Measurements from ENCODE around the gene LENG9. TPM values are rescaled to one million over a fixed set of nuclear protein-coding genes. Genes with fewer than 3 reads are reported as not detected.

The LENG9 gene
- total and polyA plus RNA-seq, 3 experiments from 2014 or later: 0.23 to 4.4 (median 3.8) TPM

GRCh38 chr19:54425382-54425723 is 38.2 kb downstream of the LENG9 start:
- Mint-ChIP-seq H3K27me3 (peaks cover 37 to 41% of the 10 kb centered on the region in 2 donors), H3K9me3 (no peaks in the 10 kb centered on the region), H3K4me3 (no peak overlapping the region), H3K36me3 (no peaks in the 10 kb centered on the region), H3K27ac (no peak overlapping the region), H3K4me1 (no peaks in the 10 kb centered on the region)
- Histone ChIP-seq H3K27me3 (ENCODE audit: insufficient read depth, low read length, poor library complexity, severe bottlenecking) (no peaks in the 10 kb centered on the region), H3K36me3 (ENCODE audit: insufficient read depth, low read length) (no peaks in the 10 kb centered on the region), H3K9me3 (ENCODE audit: low read length) (no peaks in the 10 kb centered on the region), H3K4me1 (ENCODE audit: insufficient read depth, low read length) (peaks cover 3% of the 10 kb centered on the region), H3K4me3 (ENCODE audit: low read length) (no peak overlapping the region), H3K27ac (ENCODE audit: low read depth, low read length) (no peak overlapping the region)
- DNase-seq: no peak
- POLR2A ChIA-PET: no interaction called here
- CTCF ChIA-PET: no interaction called here

DNA sequence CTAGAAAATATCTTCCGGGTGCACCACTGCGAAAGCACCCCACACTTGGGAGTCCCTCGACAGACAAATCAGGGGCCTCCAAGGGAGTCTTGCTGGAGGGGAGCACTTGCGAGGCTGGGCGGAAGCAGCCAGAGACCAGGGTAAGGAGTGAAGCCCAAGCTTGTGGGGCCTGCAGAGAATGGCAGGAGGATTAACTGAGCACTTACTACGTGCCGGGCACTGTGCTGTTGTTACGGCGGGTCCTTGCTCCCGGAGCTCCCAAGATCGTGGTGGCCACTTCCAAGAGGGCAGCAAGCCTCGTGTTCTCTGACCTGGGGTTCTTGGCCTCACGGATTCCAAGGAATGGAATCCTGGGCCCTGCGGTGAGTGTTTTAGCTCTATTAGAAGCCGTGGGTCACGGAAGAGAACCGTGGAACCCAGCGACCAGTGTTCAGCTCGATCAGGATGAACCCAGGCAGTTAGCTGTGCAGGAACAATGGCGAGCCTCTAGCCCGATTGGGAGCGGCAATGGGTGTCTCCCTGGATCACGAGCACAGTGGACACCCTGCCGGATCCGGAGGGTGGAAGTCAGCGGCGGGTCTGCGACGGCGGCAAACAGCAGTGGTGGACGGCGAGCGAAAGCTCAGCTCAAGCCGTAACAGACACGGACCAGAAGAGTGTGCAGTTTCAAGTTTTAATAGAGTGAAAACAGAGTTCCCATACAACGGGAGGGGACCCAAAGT is 38.8 kb downstream of the LENG9 start:
- peaks cover 3% of the 10 kb centered on the region for H3K27me3 ChIP-seq (ENCODE audit: insufficient read depth, low read length, poor library complexity, severe bottlenecking)
- CTCF ChIA-PET: no interaction called here
- H3K4me1 ChIP-seq (ENCODE audit: insufficient read depth, low read length): no peaks in the 10 kb centered on the region
- peaks cover 39 to 43% of the 10 kb centered on the region in 2 donors for H3K27me3 Mint-ChIP-seq
- DNase-seq: no peak
- POLR2A ChIA-PET: no interaction called here
- H3K27ac Mint-ChIP-seq: no peak overlapping the region
- no peaks in the 10 kb centered on the region for H3K4me1 Mint-ChIP-seq
- H3K4me3 Mint-ChIP-seq: no peak overlapping the region
- no peaks in the 10 kb centered on the region for H3K9me3 ChIP-seq (ENCODE audit: low read length)
- no peaks in the 10 kb centered on the region for H3K36me3 ChIP-seq (ENCODE audit: insufficient read depth, low read length)
- H3K9me3 Mint-ChIP-seq: no peaks in the 10 kb centered on the region
- H3K27ac ChIP-seq (ENCODE audit: low read depth, low read length): no peak overlapping the region
- no peak overlapping the region for H3K4me3 ChIP-seq (ENCODE audit: low read length)
- H3K36me3 Mint-ChIP-seq: no peaks in the 10 kb centered on the region

GRCh38 chr19:54424201-54424600 is 39.4 kb downstream of the LENG9 start:
- H3K36me3 ChIP-seq (ENCODE audit: insufficient read depth, low read length): no peaks in the 10 kb centered on the region
- H3K4me3 ChIP-seq (ENCODE audit: low read length): no peak overlapping the region
- CTCF ChIA-PET: no interaction called here
- no peaks in the 10 kb centered on the region for H3K4me1 ChIP-seq (ENCODE audit: insufficient read depth, low read length)
- peaks cover 9% of the 10 kb centered on the region for H3K27me3 ChIP-seq (ENCODE audit: insufficient read depth, low read length, poor library complexity, severe bottlenecking)
- POLR2A ChIA-PET: no interaction called here
- H3K27ac Mint-ChIP-seq: no peak overlapping the region
- no peak overlapping the region for H3K27ac ChIP-seq (ENCODE audit: low read depth, low read length)
- DNase-seq: no peak
- H3K36me3 Mint-ChIP-seq: no peaks in the 10 kb centered on the region
- peaks cover 39 to 46% of the 10 kb centered on the region in 2 donors for H3K27me3 Mint-ChIP-seq
- no peaks in the 10 kb centered on the region for H3K4me1 Mint-ChIP-seq
- no peaks in the 10 kb centered on the region for H3K9me3 ChIP-seq (ENCODE audit: low read length)
- no peaks in the 10 kb centered on the region for H3K9me3 Mint-ChIP-seq
- H3K4me3 Mint-ChIP-seq: no peak overlapping the region

GRCh38 chr19:54422136-54422535 is 41.4 kb downstream of the LENG9 start:
- peaks cover 15% of the 10 kb centered on the region for H3K27me3 ChIP-seq (ENCODE audit: insufficient read depth, low read length, poor library complexity, severe bottlenecking)
- no peaks in the 10 kb centered on the region for H3K9me3 Mint-ChIP-seq
- ChIA-PET POLR2A (interaction anchor here (0.7 kb wide), 1 partner anchor 21 kb away, joined by 4 read pairs; no protein-coding TSS in a partner anchor), CTCF (no interaction called here)
- no peak overlapping the region for H3K4me3 ChIP-seq (ENCODE audit: low read length)
- no peaks in the 10 kb centered on the region for H3K36me3 Mint-ChIP-seq
- peaks cover 34 to 51% of the 10 kb centered on the region in 2 donors for H3K27me3 Mint-ChIP-seq
- peaks cover 13 to 14% (median 14%) of the 10 kb centered on the region in 3 donors for H3K4me1 Mint-ChIP-seq
- no peak overlapping the region for H3K27ac ChIP-seq (ENCODE audit: low read depth, low read length)
- H3K27ac Mint-ChIP-seq: no peak overlapping the region
- DNase-seq: no peak
- H3K36me3 ChIP-seq (ENCODE audit: insufficient read depth, low read length): no peaks in the 10 kb centered on the region
- no peaks in the 10 kb centered on the region for H3K9me3 ChIP-seq (ENCODE audit: low read length)
- peaks cover 12% of the 10 kb centered on the region for H3K4me1 ChIP-seq (ENCODE audit: insufficient read depth, low read length)
- no peak overlapping the region for H3K4me3 Mint-ChIP-seq

- Mint-ChIP-seq H3K36me3 (no peaks in the 10 kb centered on the region), H3K27me3 (peaks cover 36 to 51% of the 10 kb centered on the region in 2 donors), H3K9me3 (no peaks in the 10 kb centered on the region), H3K4me3 (no peak overlapping the region), H3K4me1 (peaks cover 15 to 17% (median 16%) of the 10 kb centered on the region in 3 donors), H3K27ac (peak overlapping the region in 1 of 8 donors; percentile 87)
- Histone ChIP-seq H3K27ac (ENCODE audit: low read depth, low read length) (no peak overlapping the region), H3K9me3 (ENCODE audit: low read length) (no peaks in the 10 kb centered on the region), H3K4me1 (ENCODE audit: insufficient read depth, low read length) (peaks cover 12% of the 10 kb centered on the region), H3K36me3 (ENCODE audit: insufficient read depth, low read length) (no peaks in the 10 kb centered on the region), H3K4me3 (ENCODE audit: low read length) (no peak overlapping the region), H3K27me3 (ENCODE audit: insufficient read depth, low read length, poor library complexity, severe bottlenecking) (peaks cover 15% of the 10 kb centered on the region)
- POLR2A ChIA-PET: no interaction called here
- CTCF ChIA-PET: interaction anchor here (1.6 kb wide), 1 partner anchor 12 kb away, joined by 3 read pairs; no protein-coding TSS in a partner anchor
- DNase-seq: no peak
Observed at GRCh38 chr19:54421521-54421920, 42.1 kb downstream of the LENG9 start.

DNA sequence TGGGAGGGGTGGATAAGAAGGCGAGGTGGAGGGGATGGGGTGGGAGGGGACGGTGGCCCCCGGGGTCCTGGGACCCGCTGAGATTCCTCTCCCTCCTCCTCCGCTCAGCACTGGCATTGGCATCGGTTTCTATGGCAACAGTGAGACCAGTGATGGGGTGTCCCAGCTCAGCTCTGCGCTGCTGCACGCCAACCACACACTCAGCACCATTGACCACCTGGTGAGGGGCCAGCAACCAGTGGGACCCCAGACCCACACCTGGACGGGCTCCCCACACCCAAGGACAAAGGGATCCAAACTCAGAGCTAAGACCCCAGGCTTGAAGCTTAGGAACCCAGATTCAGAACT is 42.4 kb downstream of the LENG9 start:
- no peak overlapping the region for H3K27ac ChIP-seq (ENCODE audit: low read depth, low read length)
- POLR2A ChIA-PET: no interaction called here
- no peak overlapping the region for H3K4me3 ChIP-seq (ENCODE audit: low read length)
- peaks cover 15% of the 10 kb centered on the region for H3K27me3 ChIP-seq (ENCODE audit: insufficient read depth, low read length, poor library complexity, severe bottlenecking)
- peaks cover 35 to 47% of the 10 kb centered on the region in 2 donors for H3K27me3 Mint-ChIP-seq
- H3K9me3 Mint-ChIP-seq: no peaks in the 10 kb centered on the region
- H3K27ac Mint-ChIP-seq: peak overlapping the region in 1 of 8 donors; percentile 87
- CTCF ChIA-PET: interaction anchor here (1.6 kb wide), 1 partner anchor 12 kb away, joined by 3 read pairs; no protein-coding TSS in a partner anchor
- H3K4me3 Mint-ChIP-seq: no peak overlapping the region
- H3K4me1 Mint-ChIP-seq: peaks cover 15 to 17% (median 16%) of the 10 kb centered on the region in 3 donors
- H3K36me3 ChIP-seq (ENCODE audit: insufficient read depth, low read length): no peaks in the 10 kb centered on the region
- no peaks in the 10 kb centered on the region for H3K36me3 Mint-ChIP-seq
- H3K9me3 ChIP-seq (ENCODE audit: low read length): no peaks in the 10 kb centered on the region
- no peak for DNase-seq
- peaks cover 12% of the 10 kb centered on the region for H3K4me1 ChIP-seq (ENCODE audit: insufficient read depth, low read length)

GRCh38 chr19:54420383-54421168 is 43.0 kb downstream of the LENG9 start:
- H3K27me3 ChIP-seq (ENCODE audit: insufficient read depth, low read length, poor library complexity, severe bottlenecking): peaks cover 19% of the 10 kb centered on the region

GRCh38 chr19:54420068-54420382 is 43.6 kb downstream of the LENG9 start:
- Mint-ChIP-seq H3K27me3 (peaks cover 27 to 48% of the 10 kb centered on the region in 2 donors), H3K4me1 (peaks cover 16 to 17% (median 17%) of the 10 kb centered on the region in 3 donors), H3K27ac (no peak overlapping the region), H3K4me3 (no peak overlapping the region), H3K9me3 (no peaks in the 10 kb centered on the region), H3K36me3 (no peaks in the 10 kb centered on the region)
- Histone ChIP-seq H3K4me1 (ENCODE audit: insufficient read depth, low read length) (peaks cover 12% of the 10 kb centered on the region), H3K27ac (ENCODE audit: low read depth, low read length) (no peak overlapping the region), H3K9me3 (ENCODE audit: low read length) (no peaks in the 10 kb centered on the region), H3K4me3 (ENCODE audit: low read length) (no peak overlapping the region), H3K27me3 (ENCODE audit: insufficient read depth, low read length, poor library complexity, severe bottlenecking) (peaks cover 19% of the 10 kb centered on the region), H3K36me3 (ENCODE audit: insufficient read depth, low read length) (no peaks in the 10 kb centered on the region)
- POLR2A ChIA-PET: no interaction called here
- CTCF ChIA-PET: interaction anchor here (1.6 kb wide), 1 partner anchor 13 kb away, joined by 3 read pairs; no protein-coding TSS in a partner anchor
- no peak for DNase-seq

More at GRCh38 chr19:54420383-54421168, 43.0 kb downstream of the LENG9 start:
- ChIA-PET CTCF (interaction anchor here (1.6 kb wide), 1 partner anchor 13 kb away, joined by 3 read pairs; no protein-coding TSS in a partner anchor), POLR2A (no interaction called here)
- Histone ChIP-seq H3K4me1 (ENCODE audit: insufficient read depth, low read length) (peaks cover 12% of the 10 kb centered on the region), H3K36me3 (ENCODE audit: insufficient read depth, low read length) (no peaks in the 10 kb centered on the region), H3K27ac (ENCODE audit: low read depth, low read length) (no peak overlapping the region), H3K4me3 (ENCODE audit: low read length) (no peak overlapping the region), H3K9me3 (ENCODE audit: low read length) (no peaks in the 10 kb centered on the region)
- no peak overlapping the region for H3K27ac Mint-ChIP-seq
- H3K9me3 Mint-ChIP-seq: no peaks in the 10 kb centered on the region
- no peaks in the 10 kb centered on the region for H3K36me3 Mint-ChIP-seq
- H3K4me3 Mint-ChIP-seq: no peak overlapping the region
- peaks cover 16 to 17% (median 17%) of the 10 kb centered on the region in 3 donors for H3K4me1 Mint-ChIP-seq
- peaks cover 30 to 51% of the 10 kb centered on the region in 2 donors for H3K27me3 Mint-ChIP-seq
- no peak for DNase-seq

Data from CD8-positive, alpha-beta memory T cell (primary cell).